Hepatocyte (in vitro differentiated cells): Measurements from ENCODE around the gene PNPLA8. TPM values are rescaled to one million over a fixed set of nuclear protein-coding genes. Genes with fewer than 3 reads are reported as not detected.
"Not testable (repeated sequence)": the region's sequence is repeated elsewhere in the genome, so short reads cannot be mapped to it uniquely, and the experiment has no call there.

Experiments used
- DNase-seq: peaks from one replicate; pipeline ENCODE4 v3.0.0-alpha.2; 2016; ENCODE audit warnings: low spot score
- H2AFZ ChIP-seq: fragments of 200-600 bp; sonication (generic); 2 replicates; pipeline ENCODE4 v1.6.0; 2016; ENCODE audit warnings: antibody characterized with exemption, mild to moderate bottlenecking
- H3K27ac ChIP-seq: fragments of 200-600 bp; sonication (generic); 2 replicates; pipeline ENCODE4 v1.5.1; 2016; ENCODE audit warnings: mild to moderate bottlenecking
- H3K27me3 ChIP-seq: fragments of 200-600 bp; sonication (generic); 2 replicates; pipeline ENCODE4 v1.6.1; 2016
- H3K36me3 ChIP-seq: fragments of 200-600 bp; sonication (generic); replicated peaks from 2 replicates; pipeline ENCODE4 v1.5.1; 2016; ENCODE audit warnings: low read depth; ENCODE audit not compliant: insufficient read depth
- H3K4me1 ChIP-seq: fragments of 200-600 bp; sonication (generic); 2 replicates; pipeline ENCODE4 v1.5.1; 2016; ENCODE audit warnings: mild to moderate bottlenecking, moderate library complexity; ENCODE audit not compliant: insufficient read depth
- H3K4me2 ChIP-seq: fragments of 200-600 bp; sonication (generic); 2 replicates; pipeline ENCODE4 v1.6.0; 2016
- H3K4me3 ChIP-seq: fragments of 200-600 bp; sonication (generic); 2 replicates; pipeline ENCODE4 v1.5.1; 2016; ENCODE audit warnings: mild to moderate bottlenecking
- H3K79me2 ChIP-seq: fragments of 200-600 bp; sonication (generic); 2 replicates; pipeline ENCODE4 v1.6.0; 2017; ENCODE audit warnings: mild to moderate bottlenecking
- H3K9me2 ChIP-seq: fragments of 200-600 bp; sonication (generic); replicated peaks from 2 replicates; pipeline ENCODE4 v1.6.0; 2017; ENCODE audit warnings: mild to moderate bottlenecking; ENCODE audit not compliant: insufficient read depth
- H3K9me3 ChIP-seq: fragments of 200-600 bp; sonication (generic); 2 replicates; pipeline ENCODE4 v1.5.1; 2016; ENCODE audit warnings: low read depth, mild to moderate bottlenecking
- H4K20me1 ChIP-seq: fragments of 200-600 bp; sonication (generic); 2 replicates; pipeline ENCODE4 v1.6.0; 2016; ENCODE audit warnings: mild to moderate bottlenecking; ENCODE audit not compliant: insufficient read depth, poor library complexity, severe bottlenecking
- CTCF ChIP-seq: fragments of 200-600 bp; sonication (generic); IDR thresholded peaks from 2 replicates; pipeline ENCODE4 v1.5.1; 2016; ENCODE audit warnings: antibody characterized with exemption, mild to moderate bottlenecking; ENCODE audit not compliant: poor library complexity
- EZH2 ChIP-seq: fragments of 200-600 bp; sonication (generic); IDR thresholded peaks from 2 replicates; pipeline ENCODE4 v1.6.1; 2016; ENCODE audit warnings: antibody characterized with exemption, mild to moderate bottlenecking, borderline replicate concordance
- EZH2phosphoT487 ChIP-seq: fragments of 200-600 bp; sonication (generic); IDR thresholded peaks from one replicate; pipeline ENCODE4 v1.6.1; 2018; ENCODE audit warnings: antibody characterized with exemption, mild to moderate bottlenecking, low read depth, moderate library complexity; ENCODE audit not compliant: unreplicated experiment, severe bottlenecking
- WGBS: methylation state at CpG from one replicate; pipeline ENCODE4 v1.1.6; 2016; ENCODE audit warnings: low lambda C conversion rate; ENCODE audit errors: missing lambda C conversion rate; 5-methylcytosine and 5-hydroxymethylcytosine counted together
- polyA plus RNA-seq: library from polyadenylated mRNA; unstranded; fragments of >200 nt; fragmentation: Nextera tagmentation; extraction: Ambion mirVana; gene quantifications from 2 replicates; pipeline ENCODE4 v1.2.1, GENCODE V29; 2016
- total RNA-seq: library from RNA; depleted of rRNA; stranded (reverse); fragments of >200 nt; gene quantifications from 2 replicates; pipeline ENCODE4 v1.2.3, GENCODE V29; 2014

The PNPLA8 gene
- total and polyA plus RNA-seq, 2 experiments from 2014 or later, result 25.2 to 48.3 TPM

DNA sequence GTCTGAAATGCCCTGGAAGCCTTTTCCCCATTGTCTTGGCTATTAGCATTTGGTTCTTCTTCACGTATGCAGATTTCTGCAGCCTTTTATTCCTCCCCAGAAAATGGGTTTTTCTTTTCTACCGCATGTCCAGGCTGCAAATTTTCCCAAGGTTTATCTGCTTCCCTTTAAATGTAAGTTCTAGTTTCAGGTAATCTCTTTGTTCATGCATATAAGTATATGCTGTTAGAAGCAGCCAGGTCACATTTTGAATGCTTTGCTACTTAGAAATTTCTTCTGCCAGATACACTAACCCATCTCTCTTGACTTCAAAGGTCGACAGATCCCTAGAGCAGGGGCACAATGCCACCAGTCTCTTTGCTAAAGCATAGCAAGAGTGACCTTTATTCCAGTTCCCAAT lies 31.3 kb upstream of the PNPLA8 start:
- DNase-seq, result no peak
- Histone ChIP-seq H4K20me1 (no peaks in the 10 kb centered on the region), H3K9me3 (no peaks in the 10 kb centered on the region), H3K4me1 (no peaks in the 10 kb centered on the region), H3K4me2 (no peak overlapping the region), H3K9me2 (no peaks in the 10 kb centered on the region), H2AFZ (no peak overlapping the region), H3K27ac (no peak overlapping the region), H3K4me3 (no peak overlapping the region), H3K36me3 (no peaks in the 10 kb centered on the region), H3K79me2 (no peaks in the 10 kb centered on the region), H3K27me3 (no peaks in the 10 kb centered on the region)
- no peak for TF ChIP-seq EZH2phosphoT487
- TF ChIP-seq CTCF, result no peak
- TF ChIP-seq EZH2, result no peak
- 94% methylated on average over 3 of the region's 3 CpGs for WGBS

GRCh38 chr7:108556665-108557064 lies 30.7 kb upstream of the PNPLA8 start:
- not testable (repeated sequence) for DNase-seq, H3K27me3 ChIP-seq, H3K4me3 ChIP-seq, H3K4me2 ChIP-seq, H3K79me2 ChIP-seq, H3K9me2 ChIP-seq, H3K4me1 ChIP-seq, H3K27ac ChIP-seq, H4K20me1 ChIP-seq, H2AFZ ChIP-seq, H3K9me3 ChIP-seq, H3K36me3 ChIP-seq

- not testable (repeated sequence) for H3K27ac ChIP-seq, H3K4me2 ChIP-seq, H3K4me1 ChIP-seq, H3K79me2 ChIP-seq, H3K27me3 ChIP-seq, H2AFZ ChIP-seq, H3K9me3 ChIP-seq, H3K36me3 ChIP-seq, DNase-seq, H4K20me1 ChIP-seq, H3K4me3 ChIP-seq, H3K9me2 ChIP-seq
- WGBS, result 79% methylated on average over 2 of the region's 2 CpGs
Observed at GRCh38 chr7:108548141-108548896, 22.4 kb upstream of the PNPLA8 start.

DNA sequence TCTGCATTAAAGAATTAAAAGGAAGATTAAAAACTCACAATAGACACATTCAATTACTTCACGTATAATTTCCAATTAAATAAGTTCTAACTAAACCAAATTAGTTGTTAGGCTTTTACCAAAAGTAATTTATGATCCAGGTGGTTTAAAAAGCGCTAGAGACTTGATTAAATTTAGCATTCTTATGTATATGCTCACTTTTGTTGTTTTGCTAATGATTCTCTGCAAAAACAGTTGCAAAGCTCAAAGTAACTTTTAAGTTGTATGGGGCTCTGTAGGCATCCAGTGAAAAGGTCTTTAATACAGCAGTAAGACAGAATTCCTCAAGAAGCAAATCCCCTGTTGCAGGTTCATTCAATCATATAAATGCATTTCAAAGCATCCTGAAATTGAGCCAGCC lies 15.5 kb upstream of the PNPLA8 start:
- no peak overlapping the region for H3K27ac ChIP-seq
- H3K79me2 ChIP-seq, result no peaks in the 10 kb centered on the region
- no peak overlapping the region for H3K4me2 ChIP-seq
- DNase-seq, result no peak
- no peaks in the 10 kb centered on the region for H3K9me2 ChIP-seq
- WGBS, result 51% methylated on average over 2 of the region's 2 CpGs
- H2AFZ ChIP-seq, result no peak overlapping the region
- H4K20me1 ChIP-seq, result no peaks in the 10 kb centered on the region
- no peak overlapping the region for H3K4me3 ChIP-seq
- TF ChIP-seq EZH2phosphoT487, result no peak
- TF ChIP-seq EZH2, result no peak
- no peak for TF ChIP-seq CTCF
- H3K36me3 ChIP-seq, result no peaks in the 10 kb centered on the region
- H3K9me3 ChIP-seq, result no peaks in the 10 kb centered on the region
- no peaks in the 10 kb centered on the region for H3K4me1 ChIP-seq
- H3K27me3 ChIP-seq, result no peaks in the 10 kb centered on the region

- not testable (repeated sequence) for H3K4me3 ChIP-seq, H3K9me3 ChIP-seq, H3K4me1 ChIP-seq, H3K27ac ChIP-seq, H3K36me3 ChIP-seq, H4K20me1 ChIP-seq, H3K27me3 ChIP-seq, H3K9me2 ChIP-seq, H2AFZ ChIP-seq, H3K79me2 ChIP-seq, DNase-seq, H3K4me2 ChIP-seq
- 91% methylated on average over 4 of the region's 4 CpGs for WGBS
Observed at GRCh38 chr7:108538685-108539084, 12.8 kb upstream of the PNPLA8 start.

DNA sequence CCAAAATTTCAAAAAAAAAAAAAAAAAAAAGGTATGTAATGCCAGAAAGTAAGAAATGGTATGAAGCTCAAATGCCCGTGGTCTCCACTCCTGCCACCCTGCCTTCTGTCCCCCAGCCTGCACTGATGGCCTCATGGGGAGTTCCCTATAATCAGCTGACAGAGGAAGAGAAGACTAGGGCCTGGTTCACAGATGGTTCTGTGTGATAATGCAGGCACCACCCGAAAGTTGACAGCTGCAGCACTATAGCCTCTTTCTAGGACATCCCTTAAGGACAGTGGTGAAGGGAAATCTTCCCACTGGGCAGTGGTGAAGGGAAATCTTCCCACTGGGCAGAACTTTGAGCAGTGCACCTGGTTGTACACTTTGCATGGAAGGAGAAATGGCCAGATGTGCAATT lies 12.3 kb upstream of the PNPLA8 start:
- not testable (repeated sequence) for H3K9me3 ChIP-seq, H3K9me2 ChIP-seq, DNase-seq, H3K27ac ChIP-seq, H3K27me3 ChIP-seq, H4K20me1 ChIP-seq, H3K4me2 ChIP-seq, H3K4me3 ChIP-seq, H3K4me1 ChIP-seq, H3K79me2 ChIP-seq, H3K36me3 ChIP-seq, H2AFZ ChIP-seq
- 80% methylated on average over 2 of the region's 2 CpGs for WGBS
